GM10266 (cell line): Measurements from ENCODE around the gene KDM4B.

Source experiments
- DNase-seq: peaks from one replicate; pipeline ENCODE4 v3.0.0; 2012; ENCODE audit errors: extremely low spot score
- TF ChIP-seq, protein P1 (sequence below): IDR thresholded peaks from 2 replicates; pipeline ENCODE4 v1.5.1; 2012; ENCODE audit warnings: mild to moderate bottlenecking, low read depth; ENCODE audit not compliant: control insufficient read depth, insufficient read depth; ENCODE audit errors: missing control alignments

Gene KDM4B

DNA sequence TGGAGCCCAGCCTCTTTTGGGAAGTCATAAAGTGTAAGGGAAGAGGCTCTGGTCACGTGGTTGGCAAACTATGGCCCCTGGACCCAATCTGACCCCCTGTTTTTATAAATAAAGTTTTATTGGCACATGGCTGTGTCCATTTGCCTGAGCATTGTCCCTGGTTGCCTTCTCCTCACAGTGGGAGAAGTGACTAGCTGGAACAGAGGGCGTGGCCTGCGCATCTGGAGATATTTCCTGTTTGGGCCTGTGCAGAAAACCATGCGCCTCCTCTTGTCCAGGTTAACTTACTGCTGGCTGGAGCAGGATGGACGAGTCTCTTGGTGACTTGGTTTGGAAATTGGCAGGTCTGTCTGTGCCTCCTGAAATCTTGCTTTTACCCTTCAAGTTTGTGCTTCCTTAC is 48.3 kb downstream of the KDM4B start:
- no peak for DNase-seq
- TF ChIP-seq, protein P1, sequence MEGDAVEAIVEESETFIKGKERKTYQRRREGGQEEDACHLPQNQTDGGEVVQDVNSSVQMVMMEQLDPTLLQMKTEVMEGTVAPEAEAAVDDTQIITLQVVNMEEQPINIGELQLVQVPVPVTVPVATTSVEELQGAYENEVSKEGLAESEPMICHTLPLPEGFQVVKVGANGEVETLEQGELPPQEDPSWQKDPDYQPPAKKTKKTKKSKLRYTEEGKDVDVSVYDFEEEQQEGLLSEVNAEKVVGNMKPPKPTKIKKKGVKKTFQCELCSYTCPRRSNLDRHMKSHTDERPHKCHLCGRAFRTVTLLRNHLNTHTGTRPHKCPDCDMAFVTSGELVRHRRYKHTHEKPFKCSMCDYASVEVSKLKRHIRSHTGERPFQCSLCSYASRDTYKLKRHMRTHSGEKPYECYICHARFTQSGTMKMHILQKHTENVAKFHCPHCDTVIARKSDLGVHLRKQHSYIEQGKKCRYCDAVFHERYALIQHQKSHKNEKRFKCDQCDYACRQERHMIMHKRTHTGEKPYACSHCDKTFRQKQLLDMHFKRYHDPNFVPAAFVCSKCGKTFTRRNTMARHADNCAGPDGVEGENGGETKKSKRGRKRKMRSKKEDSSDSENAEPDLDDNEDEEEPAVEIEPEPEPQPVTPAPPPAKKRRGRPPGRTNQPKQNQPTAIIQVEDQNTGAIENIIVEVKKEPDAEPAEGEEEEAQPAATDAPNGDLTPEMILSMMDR: no peak

DNA sequence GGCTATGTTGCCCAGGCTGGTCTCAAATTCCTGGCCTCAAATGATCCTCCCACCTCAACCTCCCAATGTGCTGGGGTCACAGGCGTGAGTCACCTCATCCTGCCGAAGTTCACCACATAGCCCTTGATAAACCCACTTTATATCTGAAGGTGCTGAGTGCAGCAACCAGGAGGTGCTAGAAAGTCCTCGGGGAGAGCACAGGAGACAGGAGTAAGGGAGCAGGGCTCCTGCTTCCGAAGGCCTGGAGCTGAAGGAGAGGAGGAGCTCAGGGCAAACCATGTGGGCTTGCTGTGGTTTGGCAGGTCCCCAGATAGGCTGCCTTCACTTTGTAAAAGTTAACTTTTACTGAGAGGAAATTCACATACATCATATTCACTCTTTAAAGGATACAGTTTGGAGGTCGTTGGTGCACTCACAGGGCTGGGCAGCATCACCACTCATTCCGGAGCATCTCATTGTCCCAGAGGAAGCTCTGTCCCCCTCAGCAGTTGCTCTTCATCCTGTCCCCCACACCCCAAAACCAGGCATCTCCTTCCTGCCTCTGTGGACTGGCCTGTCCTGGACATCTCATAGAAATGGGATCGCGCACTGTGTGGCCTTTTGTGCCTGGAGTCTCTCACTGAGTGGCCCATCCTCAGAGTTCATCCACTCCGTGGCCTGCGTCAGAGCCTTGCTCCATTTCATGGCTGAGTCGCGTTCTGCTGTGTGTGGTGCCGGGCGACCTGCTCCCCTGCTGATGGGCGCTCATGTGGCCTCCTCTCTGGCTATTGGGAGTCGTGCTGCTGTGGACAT is 49.5 kb downstream of the KDM4B start:
- TF ChIP-seq, protein P1: no peak
- no peak for DNase-seq

DNA sequence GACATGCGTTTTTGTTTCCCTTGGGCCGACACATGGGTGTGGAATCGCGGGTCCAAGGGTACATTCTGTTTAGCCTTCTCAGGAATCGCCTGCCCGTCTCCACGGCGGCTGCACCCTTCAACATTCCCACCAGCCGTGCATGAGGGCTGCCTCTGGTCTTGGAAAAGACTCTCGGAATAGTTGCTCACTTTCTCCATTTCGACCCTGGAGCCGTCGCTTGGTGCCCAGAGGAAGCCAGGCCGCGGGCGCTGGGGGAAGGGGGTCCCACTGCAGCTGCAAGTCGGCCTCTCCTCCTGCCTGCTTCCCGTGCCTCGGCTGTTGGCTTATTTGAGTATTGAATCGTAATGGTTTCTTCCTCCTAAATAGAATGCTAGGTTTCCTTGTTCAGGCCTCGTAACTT is 51.5 kb downstream of the KDM4B start:
- DNase-seq: no peak
- TF ChIP-seq, protein P1: no peak

DNA sequence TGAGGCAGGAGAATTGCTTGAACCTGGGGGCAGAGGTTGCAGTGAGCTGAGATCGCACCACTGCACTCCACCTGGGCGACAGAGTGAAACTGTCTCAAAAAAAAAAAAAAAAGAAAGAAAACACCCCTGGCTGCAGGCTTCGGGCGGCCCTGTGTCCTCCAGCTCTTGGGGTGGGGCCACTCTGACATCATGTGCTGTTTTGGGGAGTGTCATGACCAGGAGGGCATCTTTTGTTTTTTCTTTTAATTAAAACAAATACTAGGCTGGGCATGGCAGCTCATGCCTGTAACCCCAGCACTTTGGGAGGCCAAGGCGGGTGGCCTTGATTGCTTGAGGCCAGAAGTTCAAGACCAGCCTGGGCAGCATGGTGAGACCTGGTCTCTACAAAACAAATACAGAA is 52.1 kb downstream of the KDM4B start:
- no peak for DNase-seq
- TF ChIP-seq, protein P1: no peak

DNA sequence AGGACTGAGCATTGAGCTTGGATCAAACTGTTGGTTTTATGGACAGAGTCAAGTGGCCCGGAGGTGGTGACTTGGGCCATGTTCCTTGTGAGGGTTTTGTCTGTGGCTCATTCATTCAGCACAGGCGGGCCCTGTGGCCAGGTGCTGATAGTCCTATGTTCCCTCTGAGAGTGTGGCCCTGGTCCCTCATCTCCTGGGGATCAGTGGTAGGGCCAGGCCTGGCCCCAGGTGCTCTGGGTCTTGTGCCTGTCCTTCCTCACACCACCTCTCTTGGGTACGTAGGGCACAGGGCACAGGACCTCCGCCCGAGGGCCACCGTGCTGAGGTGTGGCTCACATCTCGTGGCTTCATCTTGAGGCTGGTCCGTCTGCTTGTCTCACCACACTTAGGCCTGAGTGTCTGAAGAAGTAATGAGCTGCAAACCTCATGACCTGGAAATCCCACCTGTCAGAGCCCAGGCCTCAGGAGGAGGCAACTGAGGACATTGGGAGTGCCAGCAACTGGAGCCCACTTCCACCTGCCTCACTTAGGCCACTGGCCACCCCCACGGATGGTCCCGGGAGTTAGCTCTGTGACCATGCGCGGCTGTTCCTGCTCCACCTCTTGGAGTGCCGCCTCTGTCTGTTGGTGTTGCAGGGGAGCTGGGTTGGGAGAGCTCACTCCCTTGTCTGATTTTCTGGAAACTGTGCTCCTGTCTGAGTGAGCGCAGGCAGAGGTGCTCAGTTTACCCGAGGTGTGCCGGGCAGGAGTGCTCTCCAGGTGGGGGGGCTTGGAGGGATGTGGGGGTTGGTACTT is 53.4 kb downstream of the KDM4B start:
- TF ChIP-seq, protein P1: no peak
- no peak for DNase-seq

DNA sequence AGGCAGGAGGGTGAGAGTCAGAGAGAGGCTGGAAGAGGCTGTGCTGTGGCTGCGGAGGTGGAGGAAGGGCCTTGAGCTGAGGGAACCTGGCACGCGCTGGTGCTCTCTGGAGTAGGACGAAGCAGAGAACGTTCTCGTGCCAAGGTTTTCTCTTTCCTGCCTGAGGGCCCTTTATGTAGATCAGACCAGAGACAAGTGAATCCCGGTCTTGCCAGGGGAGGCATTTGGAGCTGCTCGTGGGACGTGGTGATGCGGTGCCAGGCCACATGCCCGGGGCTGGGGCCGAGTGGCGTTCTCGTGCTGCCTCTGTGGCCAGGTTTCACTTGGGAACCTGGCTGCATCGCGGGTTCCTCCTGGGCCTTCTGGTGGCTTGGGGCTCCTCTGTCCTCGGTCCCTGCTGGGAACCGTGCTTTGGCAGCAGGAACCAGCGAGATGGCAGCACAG is 54.2 kb downstream of the KDM4B start:
- DNase-seq: no peak
- TF ChIP-seq, protein P1: no peak

DNA sequence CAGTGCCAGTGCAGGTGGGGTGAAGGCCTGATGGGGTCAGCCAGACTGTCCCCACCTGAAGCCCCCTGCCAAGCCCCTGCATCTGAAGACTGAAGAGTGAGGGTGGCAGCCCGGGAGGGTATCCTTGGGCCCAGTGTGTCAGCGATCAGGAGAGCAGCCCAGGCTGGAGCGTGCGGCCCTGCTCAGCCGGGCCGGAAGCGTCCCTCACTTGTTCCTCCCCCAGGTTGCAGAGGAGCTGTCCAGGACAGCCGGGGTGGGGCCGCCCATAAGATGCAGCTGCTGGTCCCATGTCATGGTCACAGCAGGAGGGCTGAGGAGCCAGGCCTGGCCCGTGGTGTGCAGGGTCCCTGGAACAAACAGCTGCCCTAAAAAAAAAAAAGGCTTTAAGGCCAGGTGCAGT is 55.4 kb downstream of the KDM4B start:
- no peak for DNase-seq
- TF ChIP-seq, protein P1: no peak
